SIG-M5 treated with dmso at 0.1 percent for 504 hours (cell line): ENCODE data around the gene DDX41.
"Not testable (repeated sequence)": the region's sequence is repeated elsewhere in the genome, so short reads cannot be mapped to it uniquely, and the experiment has no call there.

Source experiments
- DNase-seq: peaks from one replicate; lab custom pipeline; 2025; ENCODE audit not compliant: unreplicated experiment; lab: John Stamatoyannopoulos, UW

DDX41 gene

DNA sequence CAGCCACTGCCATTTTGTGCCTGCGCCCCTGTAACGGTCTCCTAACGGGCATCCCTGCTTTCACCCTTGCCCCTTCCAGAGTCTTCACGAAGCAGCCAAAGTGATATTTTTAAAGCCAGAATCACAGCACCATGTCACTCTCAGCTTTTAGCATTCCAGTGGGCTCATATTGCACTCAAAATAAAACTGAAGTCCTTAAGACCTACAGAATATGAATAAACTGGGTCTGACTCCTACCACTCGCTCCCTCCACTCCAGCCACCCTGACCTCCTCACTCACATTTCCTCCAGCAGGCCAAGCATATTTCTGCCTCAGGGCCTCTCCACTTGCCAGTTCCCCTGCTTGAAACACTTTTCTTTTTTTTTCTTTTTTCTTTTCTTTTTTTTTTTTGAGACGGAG lies 16.9 kb downstream of the DDX41 start:
- no peak for DNase-seq

DNA sequence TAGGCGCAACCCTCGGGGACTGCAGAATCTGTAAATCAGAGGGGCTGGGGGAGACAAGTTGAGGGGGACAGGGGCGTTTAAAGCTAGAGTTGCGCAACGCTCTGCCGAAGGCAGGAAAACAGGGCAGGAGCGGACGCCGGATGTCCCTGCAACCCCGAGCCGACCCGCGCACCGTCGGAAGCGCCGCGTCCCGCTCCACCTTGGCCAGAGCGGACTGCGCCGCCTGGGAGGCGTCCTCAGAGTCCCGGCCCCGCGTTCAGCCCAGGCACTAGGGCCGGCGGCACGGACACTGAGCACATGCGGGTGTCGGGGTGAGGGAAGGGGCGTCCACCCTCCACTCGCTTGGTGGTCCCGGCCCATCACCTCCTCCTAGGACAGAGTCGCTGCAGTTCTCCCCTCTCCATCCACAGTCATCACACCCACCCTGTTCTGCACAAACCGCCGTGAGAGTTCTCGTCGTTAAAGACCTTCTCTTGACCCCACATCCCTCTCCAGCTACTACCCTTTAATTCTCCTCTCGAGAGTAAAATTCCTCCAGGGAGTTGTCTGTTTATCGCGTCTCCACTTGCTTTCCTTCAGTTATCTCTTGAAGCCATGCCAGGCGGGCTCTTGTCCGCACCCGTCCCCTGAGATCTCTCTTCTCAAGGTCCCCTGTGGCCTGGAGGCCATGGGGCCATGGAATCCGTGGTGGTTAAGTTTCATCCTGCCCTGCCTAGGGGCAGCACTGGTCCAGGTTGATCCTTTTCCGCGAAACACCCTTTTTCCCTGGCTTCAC lies 18.6 kb downstream of the DDX41 start:
- DNase-seq, result no peak

DNA sequence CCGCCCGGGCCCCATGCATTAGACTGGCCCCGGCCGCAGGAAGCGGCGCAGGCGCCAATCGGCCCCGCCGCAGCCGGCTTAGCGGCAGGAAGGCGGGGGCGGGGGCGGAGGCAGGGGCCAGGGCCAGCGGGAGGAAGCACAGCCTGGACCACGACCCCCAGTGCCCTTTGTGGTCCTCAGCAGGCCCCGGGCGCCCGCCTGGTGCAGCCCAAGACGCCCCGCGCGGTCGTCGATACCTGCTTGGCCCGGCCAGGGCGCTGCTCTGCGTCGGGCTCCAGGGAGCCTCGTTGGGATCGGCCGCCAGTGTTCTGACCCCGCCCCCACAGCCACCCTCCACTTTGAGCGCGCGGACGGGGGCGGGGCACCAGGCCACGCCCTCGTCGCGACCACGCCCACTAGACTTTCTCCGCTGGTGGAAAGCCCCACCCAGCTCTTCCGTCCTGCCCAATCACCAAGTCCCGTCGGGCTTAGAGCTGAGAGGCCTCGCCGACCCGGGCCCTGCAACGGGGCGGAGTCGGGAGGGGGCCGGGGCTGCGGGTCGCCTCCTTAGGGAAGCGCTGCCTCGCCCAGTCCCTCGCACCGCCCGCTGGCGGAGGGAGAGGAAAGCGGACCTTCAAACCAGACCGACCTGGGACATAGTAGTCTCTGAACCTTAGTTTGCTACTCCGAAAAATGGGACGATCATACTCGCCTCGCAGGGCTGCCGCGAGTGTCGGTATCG lies 19.3 kb downstream of the DDX41 start, which contains the start of gene PDLIM7:
PDLIM7 (minus strand) TSS at position 313 of the 721 bp plus-strand sequence. CDS start 1,092 bp downstream, outside the sequence.
- peak; percentile 96 for DNase-seq

DNA sequence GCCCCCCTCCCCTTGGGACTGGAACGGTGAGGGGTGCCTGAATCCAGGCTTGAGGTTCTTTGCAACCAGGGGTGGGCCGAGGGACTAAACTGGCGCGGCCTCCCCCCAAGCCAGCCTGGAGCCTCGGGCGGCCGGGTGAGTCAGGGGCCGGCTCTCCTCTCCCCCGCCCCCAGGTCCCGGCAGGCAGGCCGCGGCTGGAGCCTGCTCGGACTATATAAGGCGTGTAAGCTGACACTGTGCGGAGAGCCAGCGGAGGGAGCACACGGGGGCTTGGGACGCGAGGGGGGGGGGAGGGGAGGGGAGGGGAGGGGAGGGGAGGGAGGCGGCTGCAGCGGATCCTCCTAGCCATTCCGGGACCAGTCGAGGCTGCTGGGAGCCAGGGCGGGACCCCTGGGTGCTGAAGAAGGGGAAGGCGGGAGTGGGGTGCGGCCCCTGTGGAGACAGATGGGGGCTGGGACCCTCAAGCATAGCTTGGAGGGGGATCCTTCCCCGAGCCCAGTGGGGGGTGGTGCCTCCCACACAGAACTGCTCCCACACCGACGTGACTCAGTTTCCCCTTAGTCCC lies 20.0 kb downstream of the DDX41 start:
- DNase-seq, result no peak

DNA sequence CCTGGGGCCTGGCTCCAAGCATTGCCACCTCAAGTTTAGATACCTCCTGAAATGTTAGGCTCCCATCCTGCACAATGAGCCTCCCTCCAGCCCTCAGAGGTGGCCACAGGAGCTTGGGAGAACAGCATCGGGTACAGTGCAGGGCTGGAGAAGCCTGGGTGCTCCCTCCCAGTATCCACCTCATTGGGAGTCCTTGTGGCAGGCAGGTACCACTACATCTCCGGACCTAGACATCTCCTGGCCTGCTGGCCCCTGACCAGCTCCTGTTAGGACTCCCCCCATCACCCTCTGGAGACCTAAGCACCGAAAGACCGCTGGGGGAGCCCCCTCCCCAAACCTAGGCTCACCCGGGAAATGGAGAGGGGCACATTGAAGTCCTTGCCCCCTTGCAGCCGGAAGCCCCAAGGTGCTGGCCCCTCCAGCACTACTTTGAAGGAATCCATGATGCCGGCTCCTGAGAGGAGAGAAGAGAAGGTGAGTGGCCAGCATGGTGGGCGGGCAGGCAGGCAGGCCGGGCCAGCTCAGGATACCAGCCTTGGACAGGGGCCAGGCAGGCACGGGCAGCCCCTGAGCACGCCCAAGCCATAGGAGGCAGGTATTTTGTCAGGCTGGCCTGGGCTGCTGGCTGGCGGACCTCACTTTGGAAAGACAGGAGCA lies 20.6 kb downstream of the DDX41 start:
- peak; percentile 29 for DNase-seq

DNA sequence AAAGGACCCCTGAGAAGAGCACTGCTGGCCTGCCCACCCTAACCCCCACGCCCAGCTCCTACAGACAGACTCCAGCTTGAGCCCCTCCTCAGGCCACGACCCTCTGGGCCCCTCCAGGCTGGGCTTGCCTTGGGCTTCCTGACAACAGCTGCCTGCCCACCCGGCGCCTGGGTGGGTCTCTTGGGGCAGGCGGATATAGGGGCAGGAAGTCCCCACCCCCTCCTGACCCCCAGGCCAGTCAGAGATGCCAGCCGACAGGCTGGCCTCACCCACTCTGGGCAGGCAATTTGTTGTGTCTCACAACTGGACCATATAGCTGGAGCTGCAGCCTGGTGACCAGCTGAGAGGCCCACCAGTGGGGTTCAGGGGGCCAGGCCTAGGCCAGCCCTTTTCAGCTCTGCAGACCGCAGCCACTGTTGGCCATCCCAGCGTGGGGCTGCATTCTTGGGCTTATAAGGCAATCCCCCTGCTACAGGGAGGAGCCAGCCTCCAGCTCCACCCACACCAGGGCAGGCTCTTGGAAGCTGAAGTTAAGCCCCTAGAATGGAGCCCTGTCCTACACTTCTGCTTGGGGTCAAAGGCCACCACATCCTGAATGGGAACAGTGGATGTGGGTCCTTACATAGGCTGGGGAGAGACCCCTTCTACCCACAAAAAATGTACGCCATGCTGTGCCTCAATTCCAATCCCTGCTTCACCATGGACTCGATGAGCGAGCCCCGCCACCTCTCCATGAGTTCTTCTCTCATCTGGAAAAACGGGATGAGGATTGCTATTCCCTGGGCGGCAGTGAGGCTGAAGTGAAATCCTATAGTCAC lies 21.3 kb downstream of the DDX41 start:
- peak; percentile 56 for DNase-seq

DNA sequence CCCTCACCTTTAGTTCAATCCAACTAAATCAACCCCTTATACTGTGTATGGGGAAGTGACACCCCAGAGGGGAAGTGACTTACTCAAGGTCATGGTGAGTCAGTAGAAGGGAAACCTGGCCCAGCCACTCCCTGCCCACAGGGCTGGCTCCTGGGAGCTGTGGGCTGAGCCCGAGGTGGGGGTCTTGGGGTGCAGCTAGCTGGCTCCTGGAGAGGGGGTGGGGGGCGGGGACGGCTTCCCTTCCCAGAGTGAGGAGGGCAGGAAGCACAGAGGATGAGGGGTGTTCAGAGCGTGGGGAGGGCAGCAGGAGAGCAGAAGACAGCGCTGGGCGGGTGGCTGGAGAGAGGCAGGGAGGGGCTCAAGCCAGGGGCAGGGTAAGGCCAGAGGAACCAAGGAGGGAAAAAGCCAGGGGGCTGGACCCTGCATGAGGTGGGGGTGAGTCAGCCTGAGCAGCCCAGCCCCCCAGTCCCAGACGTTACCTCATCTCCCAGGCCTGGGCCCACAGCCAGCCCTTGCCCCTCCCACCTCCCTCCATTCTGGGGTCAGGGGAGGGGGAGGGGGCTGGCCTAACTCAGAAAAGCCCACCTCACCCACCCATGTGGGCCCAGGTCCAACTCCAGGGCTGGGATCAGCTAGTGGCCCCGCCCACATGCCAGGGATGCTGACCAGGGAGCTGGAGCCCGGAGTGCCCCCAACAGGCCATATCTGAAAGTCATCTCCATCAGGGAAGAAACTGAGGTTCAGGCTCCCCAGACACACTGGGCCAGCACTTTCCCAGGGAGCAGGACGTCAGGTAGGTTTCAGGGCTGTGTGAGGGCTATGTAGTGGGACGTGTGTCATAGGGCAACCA lies 22.2 kb downstream of the DDX41 start:
- DNase-seq, result peak; percentile 89

DNA sequence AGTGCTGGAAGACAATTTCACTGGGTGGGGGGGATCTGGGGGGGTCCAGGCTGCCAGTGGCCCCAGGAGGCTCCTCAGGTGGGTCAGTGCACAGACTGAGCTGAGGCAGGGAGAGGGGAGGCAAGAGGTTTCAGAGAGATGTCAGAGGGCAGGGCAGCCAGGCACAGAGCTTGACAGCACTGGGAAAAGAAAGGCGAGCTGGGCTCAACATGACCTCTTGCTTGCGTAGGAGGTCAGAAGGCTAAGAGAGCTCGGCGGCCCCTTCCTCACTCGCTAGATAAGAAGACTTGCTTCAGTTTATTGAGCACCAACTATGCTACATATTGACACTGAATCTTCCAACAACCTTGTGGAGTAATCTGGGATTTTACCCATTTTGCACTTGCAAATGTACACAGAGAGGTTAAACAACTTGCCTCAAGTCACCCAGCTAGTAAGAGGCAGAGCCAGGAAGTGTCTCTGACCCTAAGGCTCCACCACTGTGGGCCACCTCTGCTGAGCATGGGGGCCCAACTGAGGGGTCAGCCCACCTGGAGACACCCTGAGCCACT lies 22.9 kb downstream of the DDX41 start:
- no peak for DNase-seq

DNA sequence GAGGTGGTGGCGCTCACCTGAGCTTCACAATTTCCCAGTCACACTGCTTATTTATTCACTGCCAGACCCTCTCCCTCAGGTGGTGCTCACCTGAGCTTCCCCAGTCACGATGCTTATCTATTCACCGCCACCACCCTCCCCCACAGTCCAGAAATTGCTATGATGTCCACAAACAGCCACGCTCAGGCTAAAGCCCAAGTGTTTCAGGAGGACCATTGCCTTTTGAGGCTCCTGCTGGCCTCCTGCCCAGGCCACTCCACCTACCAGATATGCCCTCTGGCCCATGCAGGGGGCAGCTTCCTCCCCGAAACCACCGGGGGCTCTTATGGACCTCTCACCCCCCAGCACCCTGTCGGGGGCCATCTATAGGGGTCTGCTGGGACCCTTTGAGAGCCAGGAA lies 23.9 kb downstream of the DDX41 start:
- DNase-seq, result no peak

DNA sequence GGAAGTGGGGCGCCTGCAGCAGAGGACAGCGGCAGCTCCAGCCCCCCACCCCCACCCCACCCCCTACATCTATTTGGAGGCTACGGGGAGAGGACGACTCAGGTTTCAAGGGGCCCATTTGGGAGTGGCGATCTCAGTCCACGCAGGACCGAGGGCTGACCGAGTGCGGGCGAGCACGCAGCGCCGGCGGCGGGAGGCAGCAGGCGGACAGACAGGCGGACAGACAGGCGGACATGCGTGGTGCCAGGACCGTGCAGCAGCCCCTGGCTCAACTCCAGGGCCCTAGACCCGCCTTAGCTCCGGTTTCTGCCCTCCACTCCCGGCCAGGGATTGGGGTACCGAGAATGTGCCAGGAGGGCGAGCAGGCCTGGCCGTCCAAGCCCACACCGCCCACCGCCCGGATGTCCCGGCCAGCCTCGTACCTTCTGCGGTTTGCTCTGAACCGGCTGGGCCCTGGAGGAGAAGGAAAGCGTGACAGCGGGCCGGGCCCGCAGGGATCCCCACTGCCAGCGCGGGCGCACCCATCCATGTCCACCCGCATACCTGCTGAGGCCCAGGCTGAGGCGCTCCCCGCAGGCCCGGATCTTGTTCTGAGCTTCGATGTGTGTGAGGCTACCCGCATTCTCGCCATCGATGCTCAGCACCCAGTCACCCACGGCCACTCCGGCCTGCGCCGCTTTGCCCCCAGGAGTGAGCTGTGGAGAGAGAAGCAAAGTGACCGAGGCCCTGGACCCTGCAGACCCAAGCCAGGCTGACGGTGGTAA lies 24.6 kb downstream of the DDX41 start:
- no peak for DNase-seq

DNA sequence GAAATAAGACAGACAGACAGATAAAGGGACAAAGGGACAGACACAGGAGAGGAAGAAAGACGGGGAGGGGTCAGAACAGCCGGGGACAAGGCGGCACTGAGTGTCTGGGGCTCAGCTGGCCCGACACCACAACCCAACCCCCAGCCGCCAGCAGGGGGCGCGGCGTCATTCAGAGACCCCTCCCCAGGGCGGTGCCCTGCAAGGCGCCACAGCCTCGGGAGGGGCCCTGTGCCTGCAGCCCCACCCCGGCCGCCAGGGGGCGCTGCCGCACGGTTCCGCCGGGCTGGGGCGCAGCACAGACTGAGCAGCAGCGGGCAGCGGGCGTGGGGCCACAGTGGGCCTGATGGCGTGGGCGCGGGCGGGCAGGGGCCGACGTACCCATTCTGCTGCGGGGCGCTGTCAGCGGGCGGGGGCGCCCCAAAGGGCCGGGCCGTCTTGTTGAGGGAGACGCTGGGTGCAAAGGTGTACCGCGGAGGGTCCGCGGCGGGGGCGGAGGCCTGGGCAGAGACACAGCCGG lies 25.3 kb downstream of the DDX41 start:
- DNase-seq, result no peak

DNA sequence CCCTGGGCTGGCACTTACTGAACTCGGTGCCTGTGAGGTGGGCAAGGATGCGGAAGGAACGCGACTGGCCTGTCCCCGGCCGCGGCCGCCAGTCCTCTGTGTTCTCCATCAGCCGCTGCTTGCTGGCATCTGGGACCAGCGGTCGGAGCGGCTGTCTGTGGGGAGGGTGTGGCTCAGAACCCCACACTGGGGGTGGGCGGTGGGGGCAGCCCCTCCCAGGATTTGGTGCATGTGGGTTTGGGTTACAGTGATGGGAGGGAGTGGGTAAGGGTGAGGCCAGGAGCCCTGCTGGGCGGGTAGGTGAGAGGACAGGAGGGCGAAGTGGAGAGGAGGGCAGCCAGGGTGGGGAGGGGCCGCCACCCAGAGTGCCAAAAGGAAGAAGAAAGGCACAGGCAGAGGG lies 25.8 kb downstream of the DDX41 start:
- DNase-seq, result no peak

DNA sequence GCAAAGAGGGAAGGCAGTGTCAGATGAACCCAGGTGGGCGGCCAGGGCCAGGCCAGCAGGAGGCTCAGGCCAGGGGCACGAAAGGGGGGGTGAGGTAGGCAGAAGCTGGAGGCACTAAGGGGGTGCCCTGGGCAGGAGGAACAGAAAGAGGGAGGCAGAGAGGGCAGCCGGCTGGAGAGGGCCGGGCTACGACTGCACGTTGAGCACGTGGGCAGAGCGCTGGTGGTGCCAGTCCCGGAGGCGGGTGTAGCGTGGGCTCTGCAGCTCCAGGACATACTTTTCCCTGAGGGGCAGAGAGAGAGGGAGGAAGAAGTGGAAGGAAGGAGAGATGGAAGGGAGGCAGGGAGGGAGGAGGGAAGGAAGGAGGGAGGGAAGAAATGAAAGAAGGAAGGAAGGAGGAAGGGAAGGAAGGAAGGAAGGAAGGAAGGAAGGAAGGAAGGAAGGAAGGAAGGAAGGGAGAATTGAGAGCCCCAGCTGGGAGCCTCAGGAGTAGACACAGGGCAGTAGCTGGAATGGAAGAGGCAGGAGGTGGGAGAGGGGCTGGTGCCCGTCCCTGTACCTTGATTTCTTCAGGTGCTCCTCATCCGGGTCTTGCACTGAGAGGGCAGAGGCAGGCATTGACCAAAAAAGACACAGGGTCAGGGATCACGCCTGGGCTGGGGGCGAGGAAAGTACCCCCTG lies 26.3 kb downstream of the DDX41 start:
- DNase-seq, result no peak

DNA sequence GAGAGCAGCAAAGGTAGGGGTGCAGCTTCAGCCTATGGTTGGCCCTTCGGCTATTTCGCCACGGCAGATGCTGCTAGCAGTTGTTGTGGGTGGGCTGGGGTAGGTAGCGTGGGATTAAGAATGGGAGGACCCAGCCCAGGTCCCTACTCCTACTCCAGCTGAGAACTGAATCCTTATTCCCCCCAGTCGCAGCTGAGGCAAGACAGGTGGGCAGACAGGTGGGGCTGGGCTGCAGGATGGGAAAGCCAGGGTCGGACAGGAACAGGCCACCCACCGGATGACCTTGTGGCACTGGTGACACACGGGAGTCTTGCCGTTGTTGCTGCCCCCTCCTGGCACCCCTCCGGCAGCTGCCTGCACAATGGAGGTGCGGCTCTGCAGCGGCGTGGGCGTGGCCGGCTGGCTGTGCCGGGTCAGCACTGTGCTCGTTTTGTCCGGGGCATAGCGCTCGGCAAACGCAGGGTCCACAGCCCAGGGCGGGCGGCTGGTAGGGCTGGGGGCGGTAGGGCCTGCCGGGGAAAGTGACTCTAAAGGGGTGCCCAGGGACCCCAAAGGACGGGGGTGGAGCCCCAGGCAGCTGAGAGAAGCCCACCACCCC lies 27.5 kb downstream of the DDX41 start:
- no peak for DNase-seq

DNA sequence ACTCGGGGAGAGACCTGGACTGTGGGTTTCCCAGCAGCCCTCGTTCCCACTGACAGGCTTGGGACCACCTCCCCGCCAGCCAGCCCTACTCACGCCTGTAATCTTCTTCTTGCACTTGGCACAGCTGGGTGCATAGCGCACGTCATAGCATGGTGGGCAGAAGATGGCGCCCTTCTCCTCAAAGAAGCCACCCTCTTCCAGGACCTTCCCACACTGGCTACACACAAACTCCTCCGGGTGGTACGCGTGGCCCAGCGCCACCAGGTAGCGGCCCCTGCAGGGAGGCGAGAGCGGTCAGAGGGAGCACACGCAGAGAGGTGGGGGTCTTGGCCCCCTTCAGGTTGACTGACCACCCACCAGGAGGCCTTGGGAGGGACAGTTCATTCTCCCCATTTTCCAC lies 28.8 kb downstream of the DDX41 start:
- no peak for DNase-seq

DNA sequence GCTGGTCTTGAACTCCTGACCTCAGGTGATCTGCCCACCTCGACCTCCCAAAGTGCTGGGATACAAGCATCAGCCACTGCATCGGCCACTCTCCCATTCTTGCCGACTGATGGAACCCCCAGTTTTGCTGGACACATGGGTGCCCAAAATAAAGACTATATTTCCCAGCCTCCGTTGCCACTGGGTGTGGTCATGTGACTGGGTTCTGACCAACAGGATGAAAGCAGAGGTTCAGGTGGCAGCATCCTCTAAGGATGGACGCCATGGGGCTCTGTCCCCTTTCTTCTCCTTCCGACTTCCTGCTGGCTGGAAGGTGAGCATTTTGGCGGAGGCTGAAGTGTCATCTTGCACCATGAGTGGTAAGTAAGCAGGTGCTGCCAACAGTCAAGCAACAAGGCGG lies 29.6 kb downstream of the DDX41 start:
- no peak for DNase-seq

DNA sequence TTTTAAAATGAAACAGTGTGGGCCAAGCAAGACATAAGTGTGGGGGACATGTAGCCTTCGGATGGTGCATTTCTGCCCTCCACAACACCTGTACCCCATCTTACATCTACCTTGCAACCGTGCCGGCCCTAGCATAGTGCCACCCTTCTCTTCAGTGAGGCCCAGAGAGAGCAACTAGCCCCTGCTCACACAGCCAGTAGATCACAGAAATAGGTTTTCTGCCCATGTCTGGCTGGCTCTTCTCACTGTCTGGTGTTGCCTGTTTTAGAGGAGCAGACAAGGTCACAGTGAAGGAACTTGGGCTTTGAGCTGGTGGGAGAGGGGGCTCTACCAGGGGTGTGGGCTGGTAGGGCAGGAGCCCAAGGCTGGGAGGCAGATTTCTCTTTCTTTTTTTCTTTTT lies 30.5 kb downstream of the DDX41 start:
- DNase-seq, result no peak

DNA sequence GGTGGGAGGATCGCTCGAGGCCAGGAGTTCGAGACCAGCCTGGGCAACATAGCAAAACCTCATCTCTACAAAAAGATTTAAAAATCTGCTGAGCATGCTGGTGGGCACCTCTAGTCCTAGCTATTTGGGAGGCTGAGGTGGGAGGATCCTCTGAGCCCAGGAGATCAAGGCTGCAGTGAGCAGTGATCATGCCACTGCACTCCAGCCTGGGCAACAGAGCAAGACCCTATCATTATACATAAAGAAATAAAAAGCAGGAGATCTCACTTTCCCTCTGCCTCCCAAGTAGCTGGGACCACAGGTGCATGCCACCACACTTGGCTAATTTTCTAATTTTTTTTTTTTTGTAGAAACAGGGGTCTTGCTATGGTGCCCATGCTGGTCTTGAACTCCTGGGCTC lies 31.0 kb downstream of the DDX41 start:
- DNase-seq, result not testable (repeated sequence)
